ENCODE results near the gene BTBD7.
A peak's percentile ranks its signal among the peaks of the same experiment; 100 is the strongest.
"Not testable (repeated sequence)": the region's sequence is repeated elsewhere in the genome, so short reads cannot be mapped to it uniquely, and the experiment has no call there.

BTBD7 gene

GRCh38 chr14:93245764-93246420 is 86.9 kb downstream of the BTBD7 start:
- Histone ChIP-seq H3K27me3 (no peaks in the 10 kb centered on the region), H3K36me3 (peaks cover 49% of the 10 kb centered on the region), H3K4me3 (ENCODE audit: low read depth, low read length) (no peak overlapping the region), H3K9me3 (no peaks in the 10 kb centered on the region), H3K4me1 (no peaks in the 10 kb centered on the region)
- no peak for DNase-seq
- TF ChIP-seq CTCF (IDR thresholded peaks at IDR 0.05; ENCODE audit: low read depth, low read length) = no peak

- no peaks in the 10 kb centered on the region for H3K4me1 ChIP-seq
- no peak for TF ChIP-seq CTCF (IDR thresholded peaks at IDR 0.05; ENCODE audit: low read depth, low read length)
- DNase-seq = no peak
- H3K9me3 ChIP-seq = no peaks in the 10 kb centered on the region
- H3K4me3 ChIP-seq (ENCODE audit: low read depth, low read length) = no peak overlapping the region
- H3K27me3 ChIP-seq = no peaks in the 10 kb centered on the region
- peaks cover 22% of the 10 kb centered on the region for H3K36me3 ChIP-seq
These were observed 92.2 kb downstream of the BTBD7 start for GRCh38 chr14:93240678-93241000.

GRCh38 chr14:93239869-93240677 is 92.8 kb downstream of the BTBD7 start:
- Histone ChIP-seq H3K4me1 (no peaks in the 10 kb centered on the region), H3K27me3 (no peaks in the 10 kb centered on the region), H3K4me3 (ENCODE audit: low read depth, low read length) (no peak overlapping the region), H3K36me3 (peaks cover 16% of the 10 kb centered on the region), H3K9me3 (no peaks in the 10 kb centered on the region)
- no peak for DNase-seq
- TF ChIP-seq CTCF (IDR thresholded peaks at IDR 0.05; ENCODE audit: low read depth, low read length) = no peak

GRCh38 chr14:93234798-93235197 is 98.0 kb downstream of the BTBD7 start:
- no peak overlapping the region for H3K4me3 ChIP-seq (ENCODE audit: low read depth, low read length)
- H3K36me3 ChIP-seq = no peaks in the 10 kb centered on the region; the same call in 1 of the 2 replicates
- H3K4me1 ChIP-seq = no peaks in the 10 kb centered on the region
- TF ChIP-seq CTCF (IDR thresholded peaks at IDR 0.05; ENCODE audit: low read depth, low read length) = no peak
- H3K9me3 ChIP-seq = no peaks in the 10 kb centered on the region
- no peak for DNase-seq
- H3K27me3 ChIP-seq = no peaks in the 10 kb centered on the region

- H3K9me3 ChIP-seq; DNase-seq; H3K27me3 ChIP-seq; H3K4me1 ChIP-seq; H3K4me3 ChIP-seq (ENCODE audit: low read depth, low read length); H3K36me3 ChIP-seq: not testable (repeated sequence)
These were observed 99.8 kb downstream of the BTBD7 start for GRCh38 chr14:93233078-93233477.

GRCh38 chr14:93232159-93232558 is 100.7 kb downstream of the BTBD7 start:
- Histone ChIP-seq H3K4me3 (ENCODE audit: low read depth, low read length) (peak overlapping the region; percentile 83; the same call in 1 of the 2 replicates), H3K36me3 (peaks cover 12% of the 10 kb centered on the region), H3K4me1 (no peaks in the 10 kb centered on the region), H3K27me3 (no peaks in the 10 kb centered on the region), H3K9me3 (no peaks in the 10 kb centered on the region)
- no peak for DNase-seq
- no peak for TF ChIP-seq CTCF (IDR thresholded peaks at IDR 0.05; ENCODE audit: low read depth, low read length)

Measured in BE2C (cell line).